MM.1S (cell line): ENCODE data around the gene TNNC1.

Experiments
- DNase-seq: peaks from one replicate; pipeline ENCODE4 v3.0.0-alpha.2; 2015
- H2AFZ ChIP-seq: fragments of 300-600 bp; sonication (generic); 2 replicates; pipeline ENCODE4 v1.6.0; 2016; ENCODE audit warnings: antibody characterized with exemption, low read length
- H3F3A ChIP-seq: fragments of 300-600 bp; sonication (generic); 2 replicates; pipeline ENCODE4 v1.6.1; 2016; ENCODE audit warnings: mild to moderate bottlenecking, antibody characterized with exemption, low read length, moderate library complexity, mixed read lengths; ENCODE audit not compliant: insufficient read depth
- H3K27ac ChIP-seq: fragments of 300-600 bp; sonication (generic); 2 replicates; pipeline ENCODE4 v1.5.1; 2016; ENCODE audit warnings: mild to moderate bottlenecking, low read length
- H3K27me3 ChIP-seq: fragments of 300-600 bp; sonication (generic); replicated peaks from 2 replicates; pipeline ENCODE4 v1.6.0; 2016; ENCODE audit warnings: low read length; ENCODE audit not compliant: insufficient read depth
- H3K36me3 ChIP-seq: fragments of 300-600 bp; sonication (generic); replicated peaks from 2 replicates; pipeline ENCODE4 v1.6.1; 2016; ENCODE audit warnings: mild to moderate bottlenecking, low read length, mixed read lengths; ENCODE audit not compliant: insufficient read depth
- H3K4me1 ChIP-seq: fragments of 300-600 bp; sonication (generic); 2 replicates; pipeline ENCODE4 v1.6.1; 2016; ENCODE audit warnings: low read length, mixed read lengths
- H3K4me2 ChIP-seq: fragments of 300-600 bp; sonication (generic); 2 replicates; pipeline ENCODE4 v1.6.0; 2016; ENCODE audit warnings: low read depth, low read length
- H3K4me3 ChIP-seq: fragments of 300-600 bp; sonication (generic); 2 replicates; pipeline ENCODE4 v1.5.1; 2016; ENCODE audit warnings: low read length, mixed read lengths
- H3K79me2 ChIP-seq: fragments of 300-600 bp; sonication (generic); 2 replicates; pipeline ENCODE4 v1.6.1; 2016; ENCODE audit warnings: mixed run types, low read length, mixed read lengths
- H3K9ac ChIP-seq: fragments of 300-600 bp; sonication (generic); 2 replicates; pipeline ENCODE4 v1.6.1; 2016; ENCODE audit warnings: low read length, mixed read lengths
- H3K9me2 ChIP-seq: fragments of 300-600 bp; sonication (generic); replicated peaks from 2 replicates; pipeline ENCODE4 v1.6.1; 2016; ENCODE audit warnings: mild to moderate bottlenecking, low read length, mixed read lengths; ENCODE audit not compliant: insufficient read depth
- H3K9me3 ChIP-seq: fragments of 300-600 bp; sonication (generic); replicated peaks from 2 replicates; pipeline ENCODE4 v1.6.1; 2016; ENCODE audit warnings: mild to moderate bottlenecking, low read length, mixed read lengths; ENCODE audit not compliant: insufficient read depth
- H4K20me1 ChIP-seq: fragments of 300-600 bp; sonication (generic); 2 replicates; pipeline ENCODE4 v1.6.1; 2016; ENCODE audit warnings: mild to moderate bottlenecking, low read length, moderate library complexity, mixed read lengths; ENCODE audit not compliant: insufficient read depth
- CTCF ChIP-seq: fragments of 300-600 bp; sonication (generic); IDR thresholded peaks from 2 replicates; pipeline ENCODE4 v1.5.1; 2016; ENCODE audit warnings: antibody characterized with exemption, low read length, mixed read lengths
- EZH2 ChIP-seq: fragments of 300-600 bp; sonication (generic); optimal IDR thresholded peaks from 2 replicates; pipeline ENCODE3; 2017; ENCODE audit warnings: low read depth, mild to moderate bottlenecking, antibody characterized with exemption, low read length, mixed read lengths
- EZH2phosphoT487 ChIP-seq: fragments of 300-600 bp; sonication (generic); IDR thresholded peaks from 2 replicates; pipeline ENCODE4 v1.6.1; 2018; ENCODE audit warnings: antibody characterized with exemption, low read length

TNNC1 gene

GRCh38 chr3:52403271-52403841 lies 50.5 kb downstream of the TNNC1 start:
- Histone ChIP-seq H2AFZ (no peak overlapping the region), H3K4me2 (no peak overlapping the region), H3K9me2 (no peaks in the 10 kb centered on the region), H3K79me2 (peaks cover 19% of the 10 kb centered on the region), H3K27ac (no peak overlapping the region), H3K9me3 (no peaks in the 10 kb centered on the region), H3K9ac (no peak overlapping the region), H3K27me3 (no peaks in the 10 kb centered on the region), H3K4me1 (no peaks in the 10 kb centered on the region), H3F3A (no peaks in the 10 kb centered on the region), H3K36me3 (no peaks in the 10 kb centered on the region; the same call in 1 of the 2 replicates), H4K20me1 (no peaks in the 10 kb centered on the region), H3K4me3 (no peak overlapping the region)
- TF ChIP-seq EZH2phosphoT487 (no peak), CTCF (no peak), EZH2 (no peak)
- DNase-seq, result no peak

GRCh38 chr3:52402706-52403270 lies 51.1 kb downstream of the TNNC1 start:
- no peaks in the 10 kb centered on the region; the same call in 1 of the 2 replicates for H3K36me3 ChIP-seq

GRCh38 chr3:52402101-52402521 lies 51.7 kb downstream of the TNNC1 start:
- Histone ChIP-seq H3K4me1 (no peaks in the 10 kb centered on the region), H3K4me2 (no peak overlapping the region), H3K79me2 (peaks cover 6% of the 10 kb centered on the region), H2AFZ (no peak overlapping the region), H3K27me3 (no peaks in the 10 kb centered on the region), H3K27ac (no peak overlapping the region), H3K4me3 (no peak overlapping the region), H3K9me2 (no peaks in the 10 kb centered on the region), H3K9me3 (no peaks in the 10 kb centered on the region), H3K36me3 (no peaks in the 10 kb centered on the region; the same call in 1 of the 2 replicates), H3K9ac (no peak overlapping the region), H3F3A (no peaks in the 10 kb centered on the region), H4K20me1 (no peaks in the 10 kb centered on the region)
- TF ChIP-seq CTCF, result no peak
- DNase-seq, result no peak

More at GRCh38 chr3:52402706-52403270, 51.1 kb downstream of the TNNC1 start:
- Histone ChIP-seq H4K20me1 (no peaks in the 10 kb centered on the region), H3K9me2 (no peaks in the 10 kb centered on the region), H3K4me2 (no peak overlapping the region), H3K9ac (no peak overlapping the region), H3F3A (no peaks in the 10 kb centered on the region), H3K4me1 (no peaks in the 10 kb centered on the region), H3K27ac (no peak overlapping the region), H3K27me3 (no peaks in the 10 kb centered on the region), H2AFZ (no peak overlapping the region), H3K4me3 (no peak overlapping the region), H3K79me2 (peaks cover 13% of the 10 kb centered on the region), H3K9me3 (no peaks in the 10 kb centered on the region)
- no peak for DNase-seq
- no peak for TF ChIP-seq EZH2
- TF ChIP-seq EZH2phosphoT487, result no peak
- TF ChIP-seq CTCF, result no peak
